ENCODE data around the gene C19orf38. TPM values are rescaled to one million over a fixed set of nuclear protein-coding genes. Genes with fewer than 3 reads are reported as not detected.

The C19orf38 gene
- total RNA-seq, 1 experiment from 2014 or later = not detected

GRCh38 chr19:10858204-10858828 lies 10.1 kb downstream of the C19orf38 start:
- peak; percentile 97 for TF ChIP-seq CTCF (conservative IDR thresholded peaks at IDR 0.05)
- H3K23ac ChIP-seq (ENCODE audit: insufficient read length, low read depth, low read length) = no peak overlapping the region

More at GRCh38 chr19:10858204-10858828, 10.1 kb downstream of the C19orf38 start:
- no peak overlapping the region for H2BK20ac ChIP-seq (ENCODE audit: low read depth, low read length, poor library complexity, severe bottlenecking)
- no peaks in the 10 kb centered on the region for H3K23me2 ChIP-seq (ENCODE audit: insufficient read length, low read depth, low read length, poor library complexity, severe bottlenecking)
- no peak overlapping the region for H3K18ac ChIP-seq (ENCODE audit: insufficient read length, low read depth, low read length)
- no peaks in the 10 kb centered on the region for H3K4me1 ChIP-seq (ENCODE audit: insufficient read depth, low read length)
- Mint-ChIP-seq H3K9me3 (no peaks in the 10 kb centered on the region), H3K27me3 (ENCODE audit: low read depth) (peaks cover 3% of the 10 kb centered on the region; the same call in 1 of the 2 replicates), H3K27ac (no peak overlapping the region), H3K4me3 (no peak overlapping the region), H3K36me3 (ENCODE audit: insufficient read depth in 1 of 3, low read depth in 3 of 3) (no peaks in the 10 kb centered on the region), H3K4me1 (peaks cover 0 to 14% of the 10 kb centered on the region in 2 experiments; a peak in 2 of 4 replicates)
- H3K79me1 ChIP-seq (ENCODE audit: insufficient read depth, low read depth, low read length, poor library complexity, severe bottlenecking) = no peaks in the 10 kb centered on the region
- no peak overlapping the region for H2AFZ ChIP-seq (ENCODE audit: low read length)
- H4K5ac ChIP-seq (ENCODE audit: insufficient read length, low read depth, low read length) = no peak overlapping the region
- no peak overlapping the region for H3K4me2 ChIP-seq (ENCODE audit: insufficient read depth, insufficient read length, low read length)
- WGBS (ENCODE audit: extremely low coverage, insufficient read length, low lambda C conversion rate) = no CpG with 5 or more reads among the region's 4 CpGs
- H2BK5ac ChIP-seq (ENCODE audit: insufficient read length, low read length) = no peak overlapping the region
- H2AK5ac ChIP-seq (ENCODE audit: insufficient read length, low read length) = no peak overlapping the region
- no peak overlapping the region for H3K14ac ChIP-seq (ENCODE audit: insufficient read depth, low read length)
- no peak overlapping the region for H3K9ac ChIP-seq (ENCODE audit: extremely low read depth, insufficient read length, low read length)
- no peak for DNase-seq
- H3K9me3 ChIP-seq (ENCODE audit: control insufficient read depth, low read depth, low read length) = no peaks in the 10 kb centered on the region
- no peaks in the 10 kb centered on the region for H3K27me3 ChIP-seq (ENCODE audit: insufficient read depth, low read length)
- H4K20me1 ChIP-seq (ENCODE audit: control insufficient read depth, insufficient read depth, insufficient read length) = no peaks in the 10 kb centered on the region
- H3T11ph ChIP-seq (ENCODE audit: low read length) = no peak overlapping the region
- H2BK120ac ChIP-seq (ENCODE audit: low read depth, low read length, poor library complexity, severe bottlenecking) = no peak overlapping the region
- no peak overlapping the region for H3K27ac ChIP-seq (ENCODE audit: insufficient read length, low read depth, low read length)
- H3K56ac ChIP-seq (ENCODE audit: insufficient read length, low read depth, low read length) = no peak overlapping the region
- H3K79me2 ChIP-seq (ENCODE audit: insufficient read depth, low read length) = no peaks in the 10 kb centered on the region
- no peak overlapping the region for H4K8ac ChIP-seq (replicated peaks; ENCODE audit: insufficient read length, low read depth, low read length)
- H3K4ac ChIP-seq (ENCODE audit: low read depth, low read length) = no peak overlapping the region
- no peak overlapping the region for H2BK12ac ChIP-seq (ENCODE audit: insufficient read length, low read depth, low read length)
- H4K91ac ChIP-seq (ENCODE audit: insufficient read length, low read depth, low read length) = no peak overlapping the region
- H2BK15ac ChIP-seq (ENCODE audit: low read depth, low read length) = no peak overlapping the region
